GM10847 (cell line): Measurements from ENCODE around the gene RSBN1L.

ENCODE experiments used
- POLR2A ChIP-seq: IDR thresholded peaks from 2 replicates; pipeline ENCODE4 v1.6.1; 2011; ENCODE audit not compliant: insufficient read length; ENCODE audit errors: extremely low read depth

The RSBN1L gene

GRCh38 chr7:77679608-77680007 lies 16.7 kb upstream of the RSBN1L start:
- TF ChIP-seq POLR2A = no peak

- no peak for TF ChIP-seq POLR2A
Measured at GRCh38 chr7:77680266-77680665, 16.0 kb upstream of the RSBN1L start.

DNA sequence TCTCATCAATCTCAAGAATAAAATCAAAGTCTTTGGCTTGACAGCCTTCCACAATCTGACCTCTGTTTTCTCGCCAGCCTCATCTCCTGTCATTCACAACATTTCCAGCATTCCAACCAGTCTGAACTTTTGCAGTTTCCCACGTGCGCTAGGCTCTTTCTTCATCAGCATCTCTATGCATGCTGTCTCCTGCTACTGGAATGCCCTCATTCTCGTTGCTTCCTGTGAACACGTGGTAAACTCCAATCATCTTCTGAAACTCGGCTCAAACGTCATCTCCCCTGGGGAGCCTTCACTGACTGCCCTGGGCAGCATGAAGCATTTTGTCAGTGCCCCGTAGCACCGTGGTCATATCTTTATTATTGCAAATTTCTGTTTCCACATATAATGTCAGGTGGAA lies 12.2 kb upstream of the RSBN1L start:
- TF ChIP-seq POLR2A = no peak

GRCh38 chr7:77685233-77685632 lies 11.0 kb upstream of the RSBN1L start:
- TF ChIP-seq POLR2A = no peak

DNA sequence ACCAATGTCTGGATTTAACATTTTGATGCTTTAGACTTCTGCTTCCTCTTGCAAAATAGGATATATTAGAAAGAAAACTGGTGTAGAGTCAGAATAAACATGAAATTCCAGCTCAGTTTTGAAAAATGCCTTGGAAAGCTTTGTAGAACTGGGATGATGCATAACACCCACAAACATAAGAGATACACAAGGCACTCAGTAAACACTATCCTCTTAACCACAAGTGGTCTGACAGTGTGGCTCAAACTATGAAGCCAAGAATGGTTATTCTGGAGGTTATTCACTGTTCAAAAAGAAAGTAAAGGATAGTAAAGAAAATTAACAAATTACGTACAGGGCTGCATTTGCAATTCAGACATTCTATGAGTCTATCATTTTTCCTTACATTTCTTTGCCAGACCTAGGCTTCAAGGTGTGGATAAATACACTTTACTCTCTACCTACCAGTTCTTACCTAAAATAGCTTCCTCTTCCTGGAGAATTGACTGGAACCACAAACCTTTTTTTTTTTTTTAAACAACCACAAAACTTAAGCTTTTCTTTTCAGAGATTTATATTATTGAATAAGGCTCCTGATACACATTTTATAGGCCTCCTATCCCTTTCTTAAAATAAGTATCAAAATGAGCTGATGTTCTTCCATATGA lies 9.0 kb upstream of the RSBN1L start:
- no peak for TF ChIP-seq POLR2A

GRCh38 chr7:77687747-77688144 lies 8.5 kb upstream of the RSBN1L start:
- no peak for TF ChIP-seq POLR2A

DNA sequence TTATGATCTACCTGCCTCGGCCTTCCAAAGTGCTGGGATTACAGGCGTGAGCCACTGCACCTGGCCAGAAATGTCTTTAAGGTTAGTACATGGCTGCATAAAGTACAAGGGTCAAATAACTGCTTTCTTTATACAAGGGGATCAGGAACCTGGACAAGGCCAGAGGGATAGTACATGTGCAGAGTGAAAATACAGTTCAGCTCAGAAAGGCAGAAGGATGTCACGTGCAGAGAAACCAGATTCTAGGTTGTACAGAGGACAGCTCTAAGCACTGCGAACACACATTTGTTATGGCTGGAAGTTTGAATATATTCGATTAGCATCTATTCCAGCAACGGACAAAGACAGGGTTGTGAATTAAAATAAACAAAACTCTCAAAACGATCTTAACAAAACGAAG lies 6.0 kb upstream of the RSBN1L start:
- TF ChIP-seq POLR2A = no peak

DNA sequence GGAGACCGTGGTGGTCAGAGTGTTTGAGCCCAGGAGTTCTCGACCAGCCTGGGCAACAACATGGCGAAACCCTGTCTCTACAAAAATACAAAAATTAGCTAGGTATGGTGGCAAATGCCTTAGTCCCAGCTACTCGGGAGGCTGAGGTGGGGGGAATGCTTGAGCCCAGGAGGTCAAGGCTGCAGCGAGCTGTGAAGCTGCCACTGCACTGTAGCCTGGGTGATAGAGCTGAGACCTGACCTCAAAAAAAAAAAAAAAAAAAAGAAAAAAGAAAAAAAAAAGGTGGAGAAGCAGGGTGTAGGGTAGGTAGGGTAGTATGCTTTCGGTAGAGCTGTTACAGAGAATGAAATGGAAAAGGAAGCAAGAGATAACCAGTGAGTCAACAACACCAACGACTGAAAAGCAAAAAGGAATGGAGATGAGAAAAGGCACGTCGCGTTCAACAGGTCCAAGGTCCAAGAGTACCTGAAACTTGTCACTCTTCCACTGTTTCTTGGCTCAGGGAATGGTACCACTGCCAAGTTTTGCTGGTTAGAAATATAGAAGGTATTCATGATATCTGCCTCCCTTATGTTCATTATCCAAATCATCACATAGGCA lies 4.3 kb upstream of the RSBN1L start:
- no peak for TF ChIP-seq POLR2A

DNA sequence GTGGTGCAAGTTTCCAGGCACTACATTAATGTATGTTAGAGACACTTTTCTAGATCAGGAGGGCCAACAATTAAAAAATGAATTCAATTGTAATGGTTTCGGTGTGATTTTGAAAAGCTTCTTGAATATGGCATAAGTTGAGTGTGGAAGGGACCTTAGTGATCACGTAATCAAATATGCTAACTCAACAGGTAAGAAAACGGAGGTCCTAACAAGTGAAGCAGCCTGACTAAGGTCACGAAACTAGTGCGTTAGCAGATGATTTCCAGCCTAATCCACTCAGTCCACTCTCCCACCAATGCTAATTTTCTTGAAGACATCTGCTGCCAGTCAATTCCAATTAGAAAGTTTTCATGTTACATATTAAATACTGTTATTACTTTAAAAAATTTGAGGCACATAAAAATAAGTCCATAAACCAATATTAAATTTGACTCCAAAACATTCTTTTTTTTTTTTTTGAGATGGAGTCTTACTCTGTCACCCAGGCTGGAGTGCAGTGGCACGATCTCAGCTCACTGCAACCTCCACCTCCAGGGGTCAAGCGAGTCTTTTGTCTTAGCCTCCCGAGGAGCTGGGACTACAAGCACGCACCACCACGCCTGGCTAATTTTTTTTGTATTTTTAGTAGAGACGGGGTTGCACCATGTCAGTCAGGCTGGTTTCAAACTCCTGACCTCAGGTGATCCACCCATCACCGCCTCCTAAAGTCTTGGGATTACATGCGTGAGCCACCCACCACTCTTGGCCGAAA lies 2.3 kb upstream of the RSBN1L start:
- TF ChIP-seq POLR2A = no peak

DNA sequence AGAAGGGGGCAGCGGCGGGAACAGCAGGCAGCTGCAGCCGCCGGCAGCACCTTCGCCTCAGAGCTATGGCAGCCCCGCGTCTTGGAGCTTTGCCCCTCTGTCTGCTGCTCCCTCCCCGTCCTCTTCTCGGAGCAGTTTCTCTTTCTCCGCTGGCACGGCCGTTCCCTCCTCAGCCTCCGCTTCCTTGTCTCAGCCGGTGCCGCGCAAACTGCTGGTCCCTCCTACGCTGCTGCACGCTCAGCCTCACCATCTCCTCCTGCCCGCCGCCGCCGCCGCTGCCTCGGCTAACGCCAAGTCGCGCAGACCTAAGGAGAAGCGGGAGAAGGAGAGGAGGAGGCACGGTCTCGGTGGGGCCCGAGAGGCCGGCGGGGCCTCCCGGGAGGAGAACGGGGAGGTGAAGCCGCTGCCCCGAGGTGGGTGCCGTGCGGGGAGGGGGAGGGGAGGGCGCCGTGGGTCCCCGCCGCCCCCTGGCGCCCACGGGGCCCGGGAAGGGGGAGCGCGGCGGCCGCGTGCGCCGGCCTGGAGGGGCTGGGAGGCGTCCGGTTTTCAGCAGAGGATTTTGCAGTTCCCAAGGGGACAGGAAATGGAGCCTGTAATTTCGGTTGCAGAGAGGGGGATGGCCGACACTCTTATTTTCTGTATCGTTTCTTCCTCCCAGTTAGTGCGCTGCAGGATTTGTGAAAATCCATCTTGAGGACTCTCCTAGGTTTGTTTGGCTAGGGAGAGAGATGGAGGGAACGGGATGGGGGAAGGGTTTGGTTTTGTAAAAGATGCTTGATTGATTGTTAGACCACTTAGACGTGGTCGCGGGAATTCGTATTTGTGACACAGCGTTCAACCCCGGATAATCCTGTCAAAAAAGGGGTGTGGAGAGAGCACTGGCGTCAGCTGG lies 630 bp downstream of the RSBN1L start:
- TF ChIP-seq POLR2A = no peak

DNA sequence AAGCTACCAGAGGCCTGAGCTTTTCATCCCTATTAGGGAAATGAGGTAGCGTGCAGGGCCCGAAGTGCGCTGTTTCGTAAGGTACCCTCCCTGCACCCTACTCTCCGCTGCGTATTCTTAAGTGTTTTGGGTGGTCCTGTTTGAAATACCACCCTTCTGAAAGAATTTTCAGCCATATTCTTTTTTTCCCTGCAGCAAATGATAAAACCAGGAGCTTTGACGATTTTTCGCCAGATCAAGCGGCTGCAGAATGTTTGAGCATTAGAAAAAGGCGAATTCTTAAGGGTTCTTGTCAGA lies 1.2 kb downstream of the RSBN1L start:
- TF ChIP-seq POLR2A = no peak

DNA sequence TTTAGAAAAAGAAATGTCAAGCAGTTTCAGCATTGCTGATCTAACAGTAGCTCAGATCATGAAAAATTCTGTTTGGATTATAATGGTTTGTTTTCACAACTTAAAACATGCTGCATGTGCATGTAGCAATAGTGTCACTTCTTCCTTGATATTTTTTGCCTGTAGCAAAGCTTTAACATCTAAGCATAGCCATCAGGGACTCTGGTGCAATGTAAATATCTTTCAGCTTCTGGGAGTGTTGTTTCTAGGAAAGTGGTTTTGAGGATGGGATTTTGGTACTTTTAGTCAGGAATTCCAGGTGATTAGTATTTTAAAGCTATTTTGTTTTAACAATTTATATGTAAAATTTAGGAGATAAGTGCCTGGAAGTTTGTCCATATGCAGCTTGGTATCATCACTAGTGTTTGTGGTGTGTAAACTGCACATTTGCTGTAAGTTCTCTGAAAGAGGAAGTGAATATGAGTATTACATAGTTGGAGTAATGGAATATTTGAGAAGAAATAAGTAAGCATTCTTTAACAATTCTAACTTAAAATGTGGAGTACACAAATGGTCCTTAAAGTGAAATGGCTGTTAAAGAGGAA lies 1.9 kb downstream of the RSBN1L start:
- no peak for TF ChIP-seq POLR2A

GRCh38 chr7:77699056-77699455 lies 2.8 kb downstream of the RSBN1L start:
- no peak for TF ChIP-seq POLR2A

GRCh38 chr7:77702513-77702912 lies 6.3 kb downstream of the RSBN1L start:
- TF ChIP-seq POLR2A = no peak

DNA sequence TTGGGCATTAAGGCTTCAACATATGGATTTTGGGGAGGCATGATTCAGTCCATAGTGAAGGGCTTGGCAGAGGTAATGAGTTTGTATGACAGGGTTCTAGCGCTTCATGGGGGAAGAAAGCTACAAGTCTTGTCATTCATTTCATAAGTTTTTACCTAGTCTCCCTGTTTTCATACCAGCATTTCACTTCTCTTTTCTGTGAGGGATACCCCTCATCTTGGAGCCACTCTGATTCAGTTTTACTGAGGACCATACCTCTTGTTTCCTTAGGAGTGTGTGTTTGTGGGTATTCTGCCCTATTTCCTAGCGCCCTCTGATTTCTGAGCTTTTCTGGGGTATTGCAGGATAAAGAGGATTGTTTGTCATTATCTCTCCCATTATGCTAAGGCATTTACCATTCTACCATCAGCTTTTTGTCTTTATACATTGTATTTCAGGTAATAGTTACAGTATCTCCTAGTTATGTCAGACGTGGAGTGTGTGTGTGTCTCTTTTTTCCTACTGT lies 6.8 kb downstream of the RSBN1L start:
- TF ChIP-seq POLR2A = no peak
